A673 (cell line): Measurements from ENCODE around the gene LCT. TPM values are rescaled to one million over a fixed set of nuclear protein-coding genes. Genes with fewer than 3 reads are reported as not detected.
"Not testable (repeated sequence)": the region's sequence is repeated elsewhere in the genome, so short reads cannot be mapped to it uniquely, and the experiment has no call there.

ENCODE experiments used
- Bru-seq: library from RNA; stranded (reverse); fragments of 400-500 nt; gene quantifications from one replicate; lab custom pipeline; 2021; lab: Mats Ljungman, UMichigan
- BruChase-seq, 2 experiments: library from RNA; stranded (reverse); fragments of 400-500 nt; gene quantifications; one replicate each; lab custom pipeline; 2021; lab: Mats Ljungman, UMichigan
- BruUV-seq: library from RNA; stranded (reverse); fragments of 400-500 nt; replicated peaks from 2 replicates; lab custom pipeline; 2021; lab: Mats Ljungman, UMichigan
- CTCF ChIA-PET: fragments of 300-600 bp; sonication (Branson Sonifier 250); formaldehyde crosslinking; loops from one replicate; lab custom pipeline; 2022; ENCODE audit warnings: antibody characterized with exemption; lab: Charles Lee
- POLR2A ChIA-PET: fragments of 300-600 bp; sonication (Branson Sonifier 250); formaldehyde crosslinking; loops from one replicate; lab custom pipeline; 2022; ENCODE audit warnings: antibody characterized with exemption; ENCODE audit not compliant: low non-redundant PET; lab: Charles Lee
- DNase-seq: peaks from one replicate; pipeline ENCODE4 v3.0.0-alpha.2; 2015; ENCODE audit warnings: low spot score
- H3K27ac ChIP-seq: fragments of 200-600 bp; sonication (generic); 2 replicates; pipeline ENCODE4 v1.5.1; 2016; ENCODE audit warnings: mixed run types, low read depth, mild to moderate bottlenecking, mixed read lengths, antibody characterized with exemption, low read length; ENCODE audit not compliant: poor library complexity, severe bottlenecking
- H3K27me3 ChIP-seq: fragments of 200-600 bp; sonication (generic); replicated peaks from 2 replicates; pipeline ENCODE4 v1.6.1; 2017; ENCODE audit warnings: mixed run types, low read depth, mild to moderate bottlenecking, mixed read lengths, antibody characterized with exemption, low read length; ENCODE audit not compliant: insufficient read depth, poor library complexity
- H3K36me3 ChIP-seq: fragments of 200-600 bp; sonication (generic); 2 replicates; pipeline ENCODE4 v1.6.1; 2016; ENCODE audit warnings: mixed run types, mild to moderate bottlenecking, mixed read lengths, antibody characterized with exemption, low read length; ENCODE audit not compliant: insufficient read depth, poor library complexity, severe bottlenecking
- H3K4me1 ChIP-seq: fragments of 200-600 bp; sonication (generic); 2 replicates; pipeline ENCODE4 v1.6.1; 2017; ENCODE audit warnings: mixed run types, mild to moderate bottlenecking, mixed read lengths, antibody characterized with exemption, low read length; ENCODE audit not compliant: insufficient read depth, poor library complexity, severe bottlenecking
- H3K4me3 ChIP-seq: fragments of 200-600 bp; sonication (generic); 2 replicates; pipeline ENCODE4 v1.5.1; 2016; ENCODE audit warnings: low read depth, mixed run types, mild to moderate bottlenecking, mixed read lengths, low read length; ENCODE audit not compliant: poor library complexity, severe bottlenecking
- H3K9me3 ChIP-seq: fragments of 200-600 bp; sonication (generic); 2 replicates; pipeline ENCODE4 v1.6.1; 2016; ENCODE audit warnings: mixed run types, low read depth, mild to moderate bottlenecking, mixed read lengths, antibody characterized with exemption, low read length; ENCODE audit not compliant: poor library complexity, severe bottlenecking
- EZH2 ChIP-seq: fragments of 200-600 bp; sonication (generic); IDR thresholded peaks from 2 replicates; pipeline ENCODE4 v1.6.1; 2017; ENCODE audit warnings: borderline replicate concordance, low read depth, mild to moderate bottlenecking, mixed read lengths, antibody characterized with exemption, low read length; ENCODE audit not compliant: poor library complexity, severe bottlenecking
- intact Hi-C: fragments of 100-400 bp; cut with micrococcal nuclease; formaldehyde crosslinking; loops from one replicate; pipeline ENCODE4 v1.10.0; 2022; ENCODE audit not compliant: unreplicated experiment
- long read RNA-seq: library from polyadenylated mRNA; stranded (forward); transcript quantifications from one replicate; pipeline ENCODE4 v2.0.0, GENCODE V29; 2022
- total RNA-seq: library from RNA; stranded (reverse); gene quantifications from 2 replicates; pipeline ENCODE4 v1.2.3, GENCODE V29; 2021
- TF ChIP-seq, protein P1 (sequence below): fragments of 300-800, 200-600 bp; sonication (generic); conservative IDR thresholded peaks from 2 replicates; pipeline ENCODE4 v1.5.1; 2017; ENCODE audit warnings: low read depth, mild to moderate bottlenecking, antibody characterized with exemption, low read length, moderate library complexity, mixed read lengths

The LCT gene
- total RNA-seq: 0.37 and 0.39 TPM in 2 replicates
- Bru-seq, nascent RNA: percentile 35 among the genes with signal in this experiment
- percentile 29 among the genes with signal in this experiment for BruChase-seq, experiment 1, labeled RNA remaining after a 2-hour chase
- percentile 26 among the genes with signal in this experiment for BruChase-seq, experiment 2, labeled RNA remaining after a 6-hour chase
- long read RNA-seq, partial matches to known transcripts: 0 of 1 reads
- long read RNA-seq, other reads (novel, unspliced or antisense): 1 of 1 reads

DNA sequence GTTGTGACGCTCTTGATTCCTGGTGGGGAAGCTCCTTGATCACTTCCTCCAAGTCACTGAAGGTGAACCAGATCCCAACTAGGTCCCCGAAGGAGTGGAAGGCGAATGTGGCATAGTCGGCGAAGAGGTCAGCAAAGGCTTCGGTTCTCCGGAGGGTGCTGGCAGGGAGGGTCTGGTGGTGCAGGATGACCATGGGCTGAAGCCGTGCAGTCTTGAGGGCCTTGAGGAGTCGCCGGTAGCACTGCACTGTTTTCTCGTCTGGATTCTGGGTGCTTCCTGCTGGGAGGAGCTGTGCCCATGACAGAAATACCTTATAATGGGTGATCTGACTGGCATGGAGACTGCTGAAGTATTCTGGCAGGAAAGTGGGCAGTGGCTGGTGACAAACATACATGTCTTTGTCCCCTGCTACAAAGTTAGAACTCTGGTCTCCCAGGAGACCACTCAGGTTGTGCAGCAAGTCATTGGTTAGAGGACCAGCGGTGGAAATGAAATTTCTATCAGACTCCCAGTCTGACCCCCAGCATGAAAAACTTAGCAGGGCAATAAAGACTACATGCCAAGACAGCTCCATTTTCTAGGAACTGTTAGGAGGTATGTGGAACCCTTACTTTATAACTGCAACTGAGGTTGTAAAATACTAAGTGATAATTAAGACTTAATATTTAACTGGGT, at the start of gene LCT:
TSS of gene LCT (minus strand) at position 589 of the 675 bp plus-strand sequence. CDS start at position 574, 15 bp downstream.
- ChIA-PET POLR2A (no interaction called here), CTCF (no interaction called here)
- DNase-seq: no peak
- Histone ChIP-seq H3K36me3 (peaks cover 26% of the 10 kb centered on the region), H3K9me3 (no peaks in the 10 kb centered on the region), H3K4me1 (no peaks in the 10 kb centered on the region), H3K4me3 (no peak within 1 kb of the TSS), H3K27ac (no peak within 1 kb of the TSS), H3K27me3 (no peaks in the 10 kb centered on the region)
- BruUV-seq: no TSS peak
- intact Hi-C loops: no loop called here
- no peak for TF ChIP-seq EZH2
- TF ChIP-seq, protein P1, sequence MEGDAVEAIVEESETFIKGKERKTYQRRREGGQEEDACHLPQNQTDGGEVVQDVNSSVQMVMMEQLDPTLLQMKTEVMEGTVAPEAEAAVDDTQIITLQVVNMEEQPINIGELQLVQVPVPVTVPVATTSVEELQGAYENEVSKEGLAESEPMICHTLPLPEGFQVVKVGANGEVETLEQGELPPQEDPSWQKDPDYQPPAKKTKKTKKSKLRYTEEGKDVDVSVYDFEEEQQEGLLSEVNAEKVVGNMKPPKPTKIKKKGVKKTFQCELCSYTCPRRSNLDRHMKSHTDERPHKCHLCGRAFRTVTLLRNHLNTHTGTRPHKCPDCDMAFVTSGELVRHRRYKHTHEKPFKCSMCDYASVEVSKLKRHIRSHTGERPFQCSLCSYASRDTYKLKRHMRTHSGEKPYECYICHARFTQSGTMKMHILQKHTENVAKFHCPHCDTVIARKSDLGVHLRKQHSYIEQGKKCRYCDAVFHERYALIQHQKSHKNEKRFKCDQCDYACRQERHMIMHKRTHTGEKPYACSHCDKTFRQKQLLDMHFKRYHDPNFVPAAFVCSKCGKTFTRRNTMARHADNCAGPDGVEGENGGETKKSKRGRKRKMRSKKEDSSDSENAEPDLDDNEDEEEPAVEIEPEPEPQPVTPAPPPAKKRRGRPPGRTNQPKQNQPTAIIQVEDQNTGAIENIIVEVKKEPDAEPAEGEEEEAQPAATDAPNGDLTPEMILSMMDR: no peak

DNA sequence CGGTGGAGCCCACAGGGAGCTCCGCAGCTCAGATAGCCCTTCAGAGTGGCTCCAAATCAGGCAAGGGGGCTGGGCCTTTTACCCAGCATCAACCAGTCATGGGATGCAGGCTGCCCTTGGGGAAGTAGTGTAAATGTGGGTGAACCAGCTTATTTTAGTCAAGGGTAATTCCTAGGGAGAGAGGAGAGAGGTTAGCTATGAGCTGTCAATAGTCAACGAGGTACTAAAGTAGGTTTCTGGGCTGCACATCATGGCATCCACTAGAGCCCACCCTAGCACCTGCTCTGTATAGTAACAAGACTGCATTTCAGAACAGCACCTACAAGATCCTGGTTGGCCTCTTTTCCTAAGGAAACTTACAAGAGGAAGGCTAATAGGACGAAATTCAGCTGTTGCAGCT, 48.7 kb upstream of the LCT start:
- Histone ChIP-seq H3K27ac (no peak overlapping the region), H3K9me3 (no peaks in the 10 kb centered on the region), H3K27me3 (no peaks in the 10 kb centered on the region), H3K36me3 (no peaks in the 10 kb centered on the region), H3K4me3 (no peak overlapping the region), H3K4me1 (no peaks in the 10 kb centered on the region)
- no TSS peak for BruUV-seq
- ChIA-PET CTCF (no interaction called here), POLR2A (no interaction called here)
- intact Hi-C loops: no loop called here
- DNase-seq: no peak
- TF ChIP-seq, protein P1: no peak
- no peak for TF ChIP-seq EZH2

- Histone ChIP-seq H3K4me1 (no peaks in the 10 kb centered on the region), H3K27ac (no peak overlapping the region), H3K27me3 (no peaks in the 10 kb centered on the region), H3K4me3 (no peak overlapping the region), H3K9me3 (no peaks in the 10 kb centered on the region), H3K36me3 (no peaks in the 10 kb centered on the region)
- ChIA-PET CTCF (no interaction called here), POLR2A (no interaction called here)
- intact Hi-C loops: no loop called here
- no peak for DNase-seq
- TF ChIP-seq, protein P1: no peak
- no peak for TF ChIP-seq EZH2
- no TSS peak for BruUV-seq
Measured at GRCh38 chr2:135882415-135882814, 45.4 kb upstream of the LCT start.

DNA sequence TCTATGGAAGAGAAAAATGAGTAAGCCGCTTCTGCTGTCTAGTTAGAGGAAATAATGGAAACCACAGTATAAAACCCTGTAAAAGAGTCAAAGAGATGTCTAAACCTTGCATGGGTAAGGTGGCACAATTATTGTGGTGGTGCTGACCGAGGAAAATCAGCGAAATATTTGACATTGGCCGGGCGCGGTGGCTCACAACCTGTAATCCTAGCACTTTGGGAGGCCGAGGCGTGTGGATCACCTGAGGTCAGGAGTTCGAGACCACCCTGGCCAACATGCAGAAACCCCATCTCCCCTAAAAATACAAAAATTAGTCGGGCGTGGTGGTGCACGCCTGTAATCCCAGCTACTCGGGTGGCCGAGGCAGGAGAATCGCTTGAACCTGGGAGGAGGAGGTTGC, 39.8 kb upstream of the LCT start:
- BruUV-seq, CTCF ChIA-PET, POLR2A ChIA-PET, intact Hi-C loops, H3K27me3 ChIP-seq, H3K9me3 ChIP-seq, DNase-seq: not testable (repeated sequence)
- Histone ChIP-seq H3K27ac (peak overlapping the region; percentile 94), H3K4me1 (peaks cover 18% of the 10 kb centered on the region), H3K36me3 (peaks cover 19% of the 10 kb centered on the region), H3K4me3 (peak overlapping the region; percentile 89)
